ENCODE measurements around the gene PDZD8. TPM values are rescaled to one million over a fixed set of nuclear protein-coding genes. Genes with fewer than 3 reads are reported as not detected.

PDZD8 gene
- total RNA-seq, 4 donors from 2014 or later, result 32.1 to 43.7 (median 38.0) TPM

- no peaks in the 10 kb centered on the region for H3K36me3 ChIP-seq
- DNase-seq (ENCODE audit: extremely low spot score), result no peak
- intact Hi-C loops (cut with DNase I), result no loop called here
Observed at GRCh38 chr10:117362313-117362712, 12.9 kb downstream of the PDZD8 start.

GRCh38 chr10:117360994-117361667 lies 14.1 kb downstream of the PDZD8 start:
- intact Hi-C loops (cut with DNase I), result no loop called here
- H3K9me3 ChIP-seq, result no peaks in the 10 kb centered on the region
- TF ChIP-seq POLR2A (IDR thresholded peaks at IDR 0.05; ENCODE audit: low read depth) (no peak), CTCF (IDR thresholded peaks at IDR 0.05) (no peak), EP300 (IDR thresholded peaks at IDR 0.05) (no peak), POLR2AphosphoS5 (IDR thresholded peaks at IDR 0.05) (no peak)
- peaks cover 9 to 44% (median 41%) of the 10 kb centered on the region in 4 donors for H3K4me1 ChIP-seq
- H3K4me3 ChIP-seq, result no peak overlapping the region
- no peak for DNase-seq (ENCODE audit: extremely low spot score)
- no peaks in the 10 kb centered on the region for H3K36me3 ChIP-seq
- H3K27ac ChIP-seq (replicated peaks in 1 of 4), result no peak overlapping the region
- 31% methylated on average over 3 of the region's 3 CpGs for WGBS
- no peaks in the 10 kb centered on the region for H3K27me3 ChIP-seq

More at GRCh38 chr10:117362313-117362712, 12.9 kb downstream of the PDZD8 start:
- no peaks in the 10 kb centered on the region for H3K27me3 ChIP-seq
- H3K27ac ChIP-seq (replicated peaks in 1 of 4), result no peak overlapping the region
- peaks cover 9 to 54% (median 45%) of the 10 kb centered on the region in 4 donors for H3K4me1 ChIP-seq
- H3K4me3 ChIP-seq, result no peak overlapping the region
- no peaks in the 10 kb centered on the region for H3K9me3 ChIP-seq
- TF ChIP-seq POLR2A (IDR thresholded peaks at IDR 0.05; ENCODE audit: low read depth) (no peak), CTCF (IDR thresholded peaks at IDR 0.05) (no peak)

GRCh38 chr10:117360016-117360415 lies 15.2 kb downstream of the PDZD8 start:
- intact Hi-C loops (cut with DNase I), result no loop called here
- H3K27me3 ChIP-seq, result no peaks in the 10 kb centered on the region
- no peak overlapping the region for H3K4me3 ChIP-seq
- TF ChIP-seq POLR2A (IDR thresholded peaks at IDR 0.05; ENCODE audit: low read depth) (no peak), EP300 (IDR thresholded peaks at IDR 0.05) (no peak), CTCF (IDR thresholded peaks at IDR 0.05) (no peak), POLR2AphosphoS5 (IDR thresholded peaks at IDR 0.05) (no peak)
- H3K4me1 ChIP-seq, result peaks cover 5 to 47% (median 34%) of the 10 kb centered on the region in 4 donors
- no peak overlapping the region for H3K27ac ChIP-seq (replicated peaks in 1 of 4)
- no peaks in the 10 kb centered on the region for H3K36me3 ChIP-seq
- no peak for DNase-seq (ENCODE audit: extremely low spot score)
- 83% methylated on average over 1 of the region's 1 CpG for WGBS
- H3K9me3 ChIP-seq, result no peaks in the 10 kb centered on the region

DNA sequence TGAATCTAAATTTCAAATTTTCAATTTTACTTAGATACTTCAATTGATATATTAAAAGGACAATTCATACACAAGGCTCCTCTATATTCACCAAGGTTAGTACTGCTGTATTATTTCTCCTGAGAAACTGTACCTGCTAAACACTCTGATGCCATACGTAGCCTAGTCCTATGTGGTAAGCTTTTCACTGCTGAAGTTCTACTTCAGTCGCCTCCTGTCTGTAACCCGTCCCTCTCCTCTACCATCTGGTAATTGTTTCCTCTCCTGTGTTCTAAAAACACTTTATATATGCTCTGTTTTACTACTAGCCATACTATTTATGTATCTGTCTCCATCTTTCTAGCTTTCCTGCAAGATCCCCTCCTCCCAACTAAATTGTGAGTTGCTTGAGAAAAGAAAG lies 20.2 kb downstream of the PDZD8 start:
- no peak overlapping the region for H3K27ac ChIP-seq (replicated peaks in 1 of 4)
- WGBS, result 71% methylated on average over 3 of the region's 3 CpGs
- H3K9me3 ChIP-seq, result no peaks in the 10 kb centered on the region
- no peak overlapping the region for H3K4me3 ChIP-seq
- TF ChIP-seq POLR2AphosphoS5 (IDR thresholded peaks at IDR 0.05), result no peak
- no peak for TF ChIP-seq EP300 (IDR thresholded peaks at IDR 0.05)
- TF ChIP-seq CTCF (IDR thresholded peaks at IDR 0.05), result no peak
- TF ChIP-seq POLR2A (IDR thresholded peaks at IDR 0.05; ENCODE audit: low read depth), result no peak
- no peak for DNase-seq (ENCODE audit: extremely low spot score)
- intact Hi-C loops (cut with DNase I), result no loop called here
- H3K36me3 ChIP-seq, result no peaks in the 10 kb centered on the region
- H3K4me1 ChIP-seq, result peaks cover 0 to 24% (median 13%) of the 10 kb centered on the region in 4 donors
- H3K27me3 ChIP-seq, result no peaks in the 10 kb centered on the region

DNA sequence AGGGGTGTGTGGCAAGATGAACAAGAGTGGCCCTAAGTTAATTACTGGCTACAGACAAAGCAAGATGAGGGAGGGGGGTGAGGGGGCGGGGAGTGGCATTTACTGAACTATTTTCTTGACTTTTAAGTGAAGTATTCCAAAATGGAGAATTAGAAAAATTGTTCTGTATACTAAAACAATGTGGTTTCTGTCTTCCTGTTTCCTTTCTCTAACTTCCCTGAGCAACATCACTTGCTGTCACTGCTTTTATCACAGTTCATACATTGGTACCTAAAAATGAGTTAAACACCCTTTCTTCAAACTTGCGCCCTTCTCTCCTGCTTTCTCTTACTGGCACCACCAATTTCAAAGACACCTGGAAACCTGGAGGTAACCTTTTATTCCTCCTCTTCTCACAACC lies 21.6 kb downstream of the PDZD8 start:
- intact Hi-C loops (cut with DNase I), result no loop called here
- Histone ChIP-seq H3K36me3 (no peaks in the 10 kb centered on the region), H3K27ac (replicated peaks in 1 of 4) (no peak overlapping the region), H3K4me3 (no peak overlapping the region), H3K9me3 (no peaks in the 10 kb centered on the region), H3K27me3 (no peaks in the 10 kb centered on the region), H3K4me1 (peaks cover 0 to 23% (median 13%) of the 10 kb centered on the region in 4 donors)
- TF ChIP-seq POLR2AphosphoS5 (IDR thresholded peaks at IDR 0.05) (no peak), EP300 (IDR thresholded peaks at IDR 0.05) (no peak), POLR2A (IDR thresholded peaks at IDR 0.05; ENCODE audit: low read depth) (no peak), CTCF (IDR thresholded peaks at IDR 0.05) (no peak)
- 80% methylated on average over 2 of the region's 2 CpGs for WGBS
- DNase-seq (ENCODE audit: extremely low spot score), result no peak
